Ishikawa (cell line): ENCODE results near the gene NAT16.
A peak's percentile ranks its signal among the peaks of the same experiment; 100 is the strongest.

Experiments
- CEBPB ChIP-seq: IDR thresholded peaks from 2 replicates; pipeline ENCODE4 v1.6.1; 2012
- CREB1 ChIP-seq: IDR thresholded peaks from 2 replicates; pipeline ENCODE4 v1.6.1; 2012; ENCODE audit warnings: low read depth
- EGR1 ChIP-seq: IDR thresholded peaks from 2 replicates; pipeline ENCODE4 v1.6.1; 2012
- EP300 ChIP-seq: IDR thresholded peaks from 2 replicates; pipeline ENCODE4 v1.6.1; 2012; ENCODE audit warnings: borderline replicate concordance
- FOXM1 ChIP-seq: IDR thresholded peaks from 2 replicates; pipeline ENCODE4 v1.6.1; 2012; ENCODE audit warnings: low read depth, borderline replicate concordance
- MAX ChIP-seq: IDR thresholded peaks from 2 replicates; pipeline ENCODE4 v1.6.1; 2012
- NFIC ChIP-seq: IDR thresholded peaks from 2 replicates; pipeline ENCODE4 v1.6.1; 2012
- RAD21 ChIP-seq: IDR thresholded peaks from 2 replicates; pipeline ENCODE4 v1.6.1; 2012; ENCODE audit warnings: low read depth
- REST ChIP-seq: IDR thresholded peaks from 2 replicates; pipeline ENCODE4 v1.6.1; 2012; ENCODE audit warnings: low read depth, mild to moderate bottlenecking
- TEAD4 ChIP-seq: IDR thresholded peaks from 2 replicates; pipeline ENCODE4 v1.6.1; 2012
- USF1 ChIP-seq: IDR thresholded peaks from 2 replicates; pipeline ENCODE4 v1.6.1; 2012
- YY1 ChIP-seq: IDR thresholded peaks from 2 replicates; pipeline ENCODE4 v1.6.1; 2012; ENCODE audit warnings: low read depth

NAT16 gene

GRCh38 chr7:101163279-101164070, 16.6 kb downstream of the NAT16 start:
- no peak for TF ChIP-seq CEBPB
- TF ChIP-seq MAX: 0 out of 2 replicates have a peak, but pooled peaks have one; percentile 17
- peak; percentile 42; the same call in 1 of the 2 replicates for TF ChIP-seq EGR1
- TF ChIP-seq NFIC: no peak
- no peak for TF ChIP-seq TEAD4

GRCh38 chr7:101162551-101163278, 17.4 kb downstream of the NAT16 start:
- TF ChIP-seq CREB1: no peak
- TF ChIP-seq REST: no peak
- TF ChIP-seq MAX: peak; percentile 98
- peak; percentile 72 for TF ChIP-seq USF1
- no peak for TF ChIP-seq CEBPB
- peak; percentile 68 for TF ChIP-seq EGR1

- no peak for TF ChIP-seq EGR1
- no peak for TF ChIP-seq USF1
- TF ChIP-seq CREB1: no peak
- TF ChIP-seq FOXM1: no peak
- no peak for TF ChIP-seq REST
Observed at GRCh38 chr7:101161692-101162471, 18.2 kb downstream of the NAT16 start.

- TF ChIP-seq TEAD4 (no peak), EGR1 (no peak), YY1 (no peak), EP300 (no peak), RAD21 (no peak), CREB1 (no peak)
Observed at GRCh38 chr7:101160910-101161309, 19.2 kb downstream of the NAT16 start.

GRCh38 chr7:101159696-101160674, 20.1 kb downstream of the NAT16 start:
- TF ChIP-seq TEAD4 (no peak), USF1 (no peak), EP300 (no peak)
